OCI-LY7 (cell line): ENCODE data around the gene LRRC39. TPM values are rescaled to one million over a fixed set of nuclear protein-coding genes. Genes with fewer than 3 reads are reported as not detected.

Experiments
- BruUV-seq: library from RNA; stranded (reverse); fragments of 400-500 nt; replicated peaks from 2 replicates; lab custom pipeline; 2021; lab: Mats Ljungman, UMichigan
- CTCF ChIA-PET: fragments of 300-600 bp; sonication (Branson Sonifier 250); formaldehyde crosslinking; loops from one replicate; lab custom pipeline; 2022; ENCODE audit warnings: antibody characterized with exemption; ENCODE audit not compliant: unreplicated experiment; lab: Charles Lee
- POLR2A ChIA-PET: fragments of 300-600 bp; sonication (Branson Sonifier 250); formaldehyde crosslinking; loops from one replicate; lab custom pipeline; 2022; ENCODE audit warnings: antibody characterized with exemption; lab: Charles Lee
- DNase-seq: peaks from one replicate; pipeline ENCODE4 v3.0.0-alpha.2; 2015; ENCODE audit warnings: low spot score
- H2AFZ ChIP-seq: fragments of 200-600 bp; sonication (generic), shearing (Covaris generic); 2 replicates; pipeline ENCODE4 v1.6.1; 2014; ENCODE audit warnings: mild to moderate bottlenecking, antibody characterized with exemption, low read length, moderate library complexity
- H3K27ac ChIP-seq: fragments of 200-600 bp; sonication (generic); 2 replicates; pipeline ENCODE4 v1.5.1; 2014; ENCODE audit warnings: mixed run types, low read depth, mild to moderate bottlenecking, moderate library complexity, low read length, inconsistent platforms; ENCODE audit not compliant: poor library complexity, severe bottlenecking
- H3K36me3 ChIP-seq: fragments of 200-600 bp; sonication (generic); 2 replicates; pipeline ENCODE4 v1.6.1; 2014; ENCODE audit warnings: mild to moderate bottlenecking, antibody characterized with exemption, low read length, moderate library complexity, mixed read lengths; ENCODE audit not compliant: insufficient read depth
- H3K4me1 ChIP-seq: fragments of 200-600 bp; sonication (generic); 2 replicates; pipeline ENCODE4 v1.5.1; 2014; ENCODE audit warnings: mild to moderate bottlenecking, low read length; ENCODE audit not compliant: insufficient read depth, poor library complexity, severe bottlenecking
- H3K4me2 ChIP-seq: fragments of 200-600 bp; sonication (generic); 2 replicates; pipeline ENCODE4 v1.6.1; 2014; ENCODE audit warnings: mild to moderate bottlenecking, low read length
- H3K4me3 ChIP-seq: fragments of 200-600 bp; sonication (generic); 2 replicates; pipeline ENCODE4 v1.5.1; 2014; ENCODE audit warnings: mild to moderate bottlenecking, low read depth, low read length; ENCODE audit not compliant: poor library complexity, severe bottlenecking
- H3K79me2 ChIP-seq: fragments of 200-600 bp; sonication (generic); 2 replicates; pipeline ENCODE4 v1.6.1; 2016; ENCODE audit warnings: low read depth, mild to moderate bottlenecking, low read length, moderate library complexity, mixed read lengths; ENCODE audit not compliant: insufficient read depth
- H3K9me2 ChIP-seq: fragments of 200-600 bp; sonication (generic); 2 replicates; pipeline ENCODE4 v1.6.1; 2016; ENCODE audit warnings: mild to moderate bottlenecking, low read length, mixed read lengths; ENCODE audit not compliant: insufficient read depth
- H3K9me3 ChIP-seq: fragments of 200-600 bp; sonication (generic); 2 replicates; pipeline ENCODE4 v1.6.1; 2014; ENCODE audit warnings: mild to moderate bottlenecking, mixed run types, low read length, mixed read lengths
- H4K20me1 ChIP-seq: fragments of 200-600 bp; sonication (generic); 2 replicates; pipeline ENCODE4 v1.6.1; 2014; ENCODE audit warnings: mild to moderate bottlenecking, antibody characterized with exemption, low read length, moderate library complexity, mixed read lengths; ENCODE audit not compliant: insufficient read depth
- CTCF ChIP-seq: fragments of 200-600 bp; sonication (generic); conservative IDR thresholded peaks from 2 replicates; pipeline ENCODE4 v1.5.1; 2014; ENCODE audit warnings: mild to moderate bottlenecking, antibody characterized with exemption, low read length, moderate library complexity, mixed read lengths
- EZH2phosphoT487 ChIP-seq: fragments of 200-600 bp; sonication (generic); IDR thresholded peaks from 2 replicates; pipeline ENCODE4 v1.6.1; 2018; ENCODE audit warnings: low read depth, borderline replicate concordance, mild to moderate bottlenecking, mixed run types, antibody characterized with exemption, low read length, moderate library complexity, mixed read lengths
- intact Hi-C: fragments of 100-400 bp; cut with micrococcal nuclease; formaldehyde crosslinking; loops from one replicate; pipeline ENCODE4 v1.10.0; 2022; ENCODE audit not compliant: unreplicated experiment
- small RNA-seq: library from RNA; depleted of rRNA; stranded (forward); fragments of <200 nt; gene quantifications from one replicate; pipeline ENCODE3, GENCODE V24; 2014
- total RNA-seq, 2 experiments: library from RNA; depleted of rRNA in 1 of 2; stranded (reverse); fragments of >200 nt in 1 of 2; shearing (Covaris generic) in 1 of 2; gene quantifications; 2 replicates each; pipeline ENCODE4 v1.2.3, GENCODE V29; 2014 to 2022

Gene LRRC39
- total RNA-seq, 2 experiments from 2014 or later: 1.5 to 1.8 TPM

DNA sequence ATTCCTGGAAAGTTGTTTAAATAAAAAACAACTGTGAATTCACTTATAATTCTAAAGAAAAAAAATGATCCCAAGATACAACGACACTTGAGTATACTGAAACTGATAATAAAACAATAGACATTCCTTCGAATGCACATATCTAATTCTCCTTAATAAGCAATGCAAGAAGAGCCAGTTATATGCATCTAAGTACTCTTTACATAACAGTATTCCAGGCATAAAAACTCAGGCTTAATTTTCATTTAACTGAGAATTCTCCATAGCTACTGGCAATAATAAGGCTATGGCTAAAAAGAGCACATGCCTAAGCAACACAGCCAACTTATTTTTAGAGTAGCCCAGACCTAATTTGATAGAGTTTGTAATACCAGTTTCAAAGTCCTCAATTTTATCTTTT lies 76.5 kb downstream of the LRRC39 start:
- no peak overlapping the region for H3K4me2 ChIP-seq
- peaks cover 98% of the 10 kb centered on the region for H3K36me3 ChIP-seq
- no peak overlapping the region for H2AFZ ChIP-seq
- H3K4me1 ChIP-seq: no peaks in the 10 kb centered on the region
- no peak overlapping the region for H3K27ac ChIP-seq
- no peaks in the 10 kb centered on the region for H3K9me2 ChIP-seq
- no peaks in the 10 kb centered on the region for H3K79me2 ChIP-seq
- intact Hi-C loops: no loop called here
- H3K9me3 ChIP-seq: no peaks in the 10 kb centered on the region
- ChIA-PET CTCF (no interaction called here), POLR2A (no interaction called here)
- no peak for DNase-seq
- no peak overlapping the region for H3K4me3 ChIP-seq
- H4K20me1 ChIP-seq: no peaks in the 10 kb centered on the region
- TF ChIP-seq EZH2phosphoT487 (no peak), CTCF (no peak)
- no TSS peak for BruUV-seq

GRCh38 chr1:100100202-100100601 lies 77.9 kb downstream of the LRRC39 start:
- H3K36me3 ChIP-seq: peaks cover 98% of the 10 kb centered on the region
- intact Hi-C loops: no loop called here
- no peak overlapping the region for H3K4me3 ChIP-seq
- no peaks in the 10 kb centered on the region for H4K20me1 ChIP-seq
- no peaks in the 10 kb centered on the region for H3K9me3 ChIP-seq
- H3K27ac ChIP-seq: no peak overlapping the region
- no peak overlapping the region for H2AFZ ChIP-seq
- H3K4me2 ChIP-seq: no peak overlapping the region
- H3K9me2 ChIP-seq: no peaks in the 10 kb centered on the region
- H3K4me1 ChIP-seq: no peaks in the 10 kb centered on the region
- no peak for DNase-seq
- TF ChIP-seq EZH2phosphoT487: no peak
- TF ChIP-seq CTCF: no peak
- TSS peak; percentile 11 for BruUV-seq
- H3K79me2 ChIP-seq: no peaks in the 10 kb centered on the region
- CTCF ChIA-PET: no interaction called here
- POLR2A ChIA-PET: interaction anchor here (0.7 kb wide), 2 partner anchors 216 to 359 kb away, joined by 3 read pairs; no protein-coding TSS in a partner anchor

Small RNA genes lying within 50 kb of the gene (small RNA-seq; reads per million reads assigned to genes)
- gene AC093019.1 (0.21 reads per million), gene RPL23AP90 (not detected)

Other genes starting within 250 kb of the LRRC39 start
- gene SLC35A3, start 208.3 kb downstream of the LRRC39 start, total RNA-seq (2014; rRNA removed; shearing (Covaris generic)): 15.9 and 26.8 TPM in 2 replicates
- 24.8 and 25.4 TPM in 2 replicates for gene SLC35A3, start 208.3 kb downstream of the LRRC39 start, total RNA-seq (2022)
- 12.1 and 12.6 TPM in 2 replicates for gene SASS6, start 45.3 kb downstream of the LRRC39 start, total RNA-seq (2014; rRNA removed; shearing (Covaris generic))
- 18.7 and 21.2 TPM in 2 replicates for gene SASS6, start 45.3 kb downstream of the LRRC39 start, total RNA-seq (2022)
- gene TRMT13, start 45.1 kb downstream of the LRRC39 start, total RNA-seq (2014; rRNA removed; shearing (Covaris generic)): 14.5 and 24.2 TPM in 2 replicates
- 28.7 TPM in 2 replicates for gene TRMT13, start 45.1 kb downstream of the LRRC39 start, total RNA-seq (2022)
- gene DBT, start 71.6 kb upstream of the LRRC39 start, total RNA-seq (2014; rRNA removed; shearing (Covaris generic)): 1.8 and 3.3 TPM in 2 replicates
- 11.4 and 13.6 TPM in 2 replicates for gene DBT, start 71.6 kb upstream of the LRRC39 start, total RNA-seq (2022)
- 25.9 and 45.4 TPM in 2 replicates for gene RTCA, start 88.0 kb upstream of the LRRC39 start, total RNA-seq (2014; rRNA removed; shearing (Covaris generic))
- 40.0 and 42.7 TPM in 2 replicates for gene RTCA, start 88.0 kb upstream of the LRRC39 start, total RNA-seq (2022)
- 4.9 and 9.9 TPM in 2 replicates for gene CDC14A, start 174.2 kb upstream of the LRRC39 start, total RNA-seq (2014; rRNA removed; shearing (Covaris generic))
- gene CDC14A, start 174.2 kb upstream of the LRRC39 start, total RNA-seq (2022): 7.2 and 8.2 TPM in 2 replicates